Stimulated activated CD4-positive, alpha-beta T cell treated with anti-CD3 and anti-CD28 coated beads, TNF-alpha, amount 100 ng/mL, for 4 hours (primary cell): ENCODE data around the gene FSIP1.

ENCODE experiments used
- DNase-seq, 3 experiments: peaks; one replicate each; pipeline ENCODE4 v3.0.0-alpha.2; 2020; ENCODE audit warnings: low read depth in 3 of 3

FSIP1 gene

GRCh38 chr15:39684233-39684632 lies 98.4 kb downstream of the FSIP1 start:
- DNase-seq, result no peak

GRCh38 chr15:39682366-39682765 lies 100.3 kb downstream of the FSIP1 start:
- no peak for DNase-seq

GRCh38 chr15:39680868-39681267 lies 101.8 kb downstream of the FSIP1 start:
- no peak for DNase-seq

GRCh38 chr15:39672666-39673065 lies 110.0 kb downstream of the FSIP1 start:
- DNase-seq, result no peak

- DNase-seq, result no peak
These were observed 110.5 kb downstream of the FSIP1 start for GRCh38 chr15:39672184-39672583.

GRCh38 chr15:39670687-39671086 lies 112.0 kb downstream of the FSIP1 start:
- DNase-seq, result no peak

GRCh38 chr15:39669661-39670060 lies 113.0 kb downstream of the FSIP1 start:
- no peak for DNase-seq

GRCh38 chr15:39669241-39669640 lies 113.4 kb downstream of the FSIP1 start:
- DNase-seq, result no peak

GRCh38 chr15:39668457-39668856 lies 114.2 kb downstream of the FSIP1 start:
- no peak for DNase-seq

GRCh38 chr15:39667382-39668127 lies 115.1 kb downstream of the FSIP1 start:
- no peak for DNase-seq

GRCh38 chr15:39666677-39667076 lies 116.0 kb downstream of the FSIP1 start:
- no peak for DNase-seq

- no peak for DNase-seq
These were observed 116.9 kb downstream of the FSIP1 start for GRCh38 chr15:39665629-39666250.

- DNase-seq, result no peak
These were observed 118.9 kb downstream of the FSIP1 start for GRCh38 chr15:39663704-39664250.

GRCh38 chr15:39661776-39662175 lies 120.9 kb downstream of the FSIP1 start:
- DNase-seq, result no peak

- no peak for DNase-seq
These were observed 123.9 kb downstream of the FSIP1 start for GRCh38 chr15:39658740-39659139.

- no peak for DNase-seq
These were observed 125.0 kb downstream of the FSIP1 start for GRCh38 chr15:39657668-39658067.

- no peak for DNase-seq
These were observed 125.5 kb downstream of the FSIP1 start for GRCh38 chr15:39657181-39657580.

GRCh38 chr15:39654304-39654703 lies 128.3 kb downstream of the FSIP1 start:
- DNase-seq, result no peak

GRCh38 chr15:39651881-39652280 lies 130.8 kb downstream of the FSIP1 start:
- DNase-seq, result no peak

- DNase-seq, result no peak
These were observed 131.3 kb downstream of the FSIP1 start for GRCh38 chr15:39651295-39651694.

- DNase-seq, result no peak
These were observed 132.9 kb downstream of the FSIP1 start for GRCh38 chr15:39649757-39650156.

- DNase-seq, result no peak
These were observed 136.2 kb downstream of the FSIP1 start for GRCh38 chr15:39646425-39646824.

- DNase-seq, result no peak
These were observed 136.7 kb downstream of the FSIP1 start for GRCh38 chr15:39645976-39646257.
